Upper lobe of left lung (tissue), 6 donors: Measurements from ENCODE around the gene ZC2HC1C. TPM values are rescaled to one million over a fixed set of nuclear protein-coding genes. Genes with fewer than 3 reads are reported as not detected.

Source experiments
- ATAC-seq, 2 donors: fragments of 200-7000 bp; cut with Tn5 transposase; one replicate each; pipeline ENCODE4 v1.9.1; 2022; ENCODE audit warnings: mild to moderate bottlenecking in 2 of 2, moderate library complexity in 2 of 2; ENCODE audit not compliant: low FRiP score in 2 of 2
- DNase-seq, 2 donors: peaks; one replicate each; pipeline ENCODE4 v3.0.0-alpha.2; 2019 to 2020
- H3K27ac ChIP-seq, 4 donors: fragments of 200-600 bp; sonication (generic); one replicate each; pipeline ENCODE4 v1.5.1; 2016 to 2019
- H3K27me3 ChIP-seq, 4 donors: fragments of 200-600 bp; sonication (generic); one replicate each; pipeline ENCODE4 v1.5.1; 2017 to 2019
- H3K36me3 ChIP-seq, 4 donors: fragments of 200-600 bp; sonication (generic); one replicate each; pipeline ENCODE4 v1.5.1; 2016 to 2019
- H3K4me1 ChIP-seq, 4 donors: fragments of 200-600 bp; sonication (generic); one replicate each; pipeline ENCODE4 v1.5.1; 2018 to 2019
- H3K4me3 ChIP-seq, 4 donors: fragments of 200-600 bp; sonication (generic); one replicate each; pipeline ENCODE4 v1.5.1; 2017 to 2019; ENCODE audit warnings: mild to moderate bottlenecking in 2 of 4, moderate library complexity in 1 of 4
- H3K9me3 ChIP-seq, 4 donors: fragments of 200-600 bp; sonication (generic); one replicate each; pipeline ENCODE4 v1.5.1; 2018 to 2019
- EP300 ChIP-seq, 4 donors: sonication (generic); formaldehyde crosslinking; IDR thresholded peaks; one replicate each; pipeline ENCODE4 v1.5.1; 2017; ENCODE audit warnings: antibody characterized with exemption in 4 of 4, control low read depth in 2 of 4
- POLR2A ChIP-seq, 4 donors: fragments of 450-650 bp; IDR thresholded peaks; one replicate each; pipeline ENCODE4 v1.5.1; 2016 to 2017; ENCODE audit warnings: antibody characterized with exemption in 4 of 4, mild to moderate bottlenecking in 2 of 4
- POLR2AphosphoS5 ChIP-seq, 2 donors: sonication (generic); formaldehyde crosslinking; IDR thresholded peaks; one replicate each; pipeline ENCODE4 v1.5.1; 2017; ENCODE audit warnings: antibody characterized with exemption in 2 of 2
- WGBS, 2 donors: methylation state at CpG; one replicate each; pipeline ENCODE4 v1.1.5; 2017 to 2018; 5-methylcytosine and 5-hydroxymethylcytosine counted together
- total RNA-seq, 6 donors: library from RNA; depleted of rRNA in 4 of 6; stranded (reverse); fragments of >200 nt in 4 of 6; gene quantifications; one replicate each; pipeline versions ENCODE4 v1.1.0 to v1.2.1, GENCODE V29; 2016 to 2021
- TF ChIP-seq, protein P1 (sequence below), 6 experiments: fragments of 450-650 bp in 4 of 6; fragments of 200-600 bp in 2 of 6; sonication (generic) in 2 of 6; IDR thresholded peaks; one replicate each; pipeline ENCODE4 v1.5.1; 2016 to 2019; ENCODE audit warnings: antibody characterized with exemption in 6 of 6
- donor health status: DM: no; HTN: no; CAD: no; lungs with moderate emphysema.
- donor health status: DM: no; HTN: yes; CAD: no; lungs with severe emphysema.

ZC2HC1C gene
- total RNA-seq, 6 donors from 2014 or later: 3.2 to 21.0 (median 9.7) TPM

- no peak for TF ChIP-seq POLR2AphosphoS5 (IDR thresholded peaks at IDR 0.05)
- TF ChIP-seq, protein P1, sequence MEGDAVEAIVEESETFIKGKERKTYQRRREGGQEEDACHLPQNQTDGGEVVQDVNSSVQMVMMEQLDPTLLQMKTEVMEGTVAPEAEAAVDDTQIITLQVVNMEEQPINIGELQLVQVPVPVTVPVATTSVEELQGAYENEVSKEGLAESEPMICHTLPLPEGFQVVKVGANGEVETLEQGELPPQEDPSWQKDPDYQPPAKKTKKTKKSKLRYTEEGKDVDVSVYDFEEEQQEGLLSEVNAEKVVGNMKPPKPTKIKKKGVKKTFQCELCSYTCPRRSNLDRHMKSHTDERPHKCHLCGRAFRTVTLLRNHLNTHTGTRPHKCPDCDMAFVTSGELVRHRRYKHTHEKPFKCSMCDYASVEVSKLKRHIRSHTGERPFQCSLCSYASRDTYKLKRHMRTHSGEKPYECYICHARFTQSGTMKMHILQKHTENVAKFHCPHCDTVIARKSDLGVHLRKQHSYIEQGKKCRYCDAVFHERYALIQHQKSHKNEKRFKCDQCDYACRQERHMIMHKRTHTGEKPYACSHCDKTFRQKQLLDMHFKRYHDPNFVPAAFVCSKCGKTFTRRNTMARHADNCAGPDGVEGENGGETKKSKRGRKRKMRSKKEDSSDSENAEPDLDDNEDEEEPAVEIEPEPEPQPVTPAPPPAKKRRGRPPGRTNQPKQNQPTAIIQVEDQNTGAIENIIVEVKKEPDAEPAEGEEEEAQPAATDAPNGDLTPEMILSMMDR (IDR thresholded peaks at IDR 0.05): no peak
- no peak for TF ChIP-seq EP300 (IDR thresholded peaks at IDR 0.05)
- no peak for TF ChIP-seq POLR2A (IDR thresholded peaks at IDR 0.05)
- Histone ChIP-seq H3K27ac (no peak overlapping the region), H3K36me3 (peaks cover 0 to 6% (median 0%) of the 10 kb centered on the region in 4 donors), H3K4me3 (no peak overlapping the region), H3K27me3 (no peaks in the 10 kb centered on the region), H3K9me3 (no peaks in the 10 kb centered on the region), H3K4me1 (peaks cover 27 to 64% (median 38%) of the 10 kb centered on the region in 4 donors)
- WGBS, 2 donors: 87 to 88% methylated on average over 4 of the region's 4 CpGs
- ATAC-seq (no peak), DNase-seq (no peak)
These were observed 21.9 kb upstream of the ZC2HC1C start for GRCh38 chr14:75047506-75047905.

DNA sequence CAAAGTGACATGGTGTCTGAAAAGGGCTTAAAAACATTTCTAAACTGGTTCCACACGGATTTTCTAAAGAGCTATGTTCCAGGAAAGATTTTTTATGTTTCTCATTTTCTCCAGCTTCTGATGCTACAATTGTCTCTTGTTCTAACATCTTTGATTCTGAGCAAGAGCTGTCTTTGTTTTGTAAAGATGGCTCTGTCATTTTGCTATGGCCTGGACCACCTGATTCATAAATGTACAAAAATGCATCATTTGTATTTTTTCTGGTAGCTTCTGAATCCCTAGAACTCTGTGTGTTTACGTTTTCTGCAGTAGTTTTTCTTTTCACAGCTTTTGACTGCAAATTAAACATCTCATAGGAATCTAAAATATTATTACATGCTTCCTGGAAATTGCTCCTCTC, 21.3 kb upstream of the ZC2HC1C start:
- Histone ChIP-seq H3K9me3 (no peaks in the 10 kb centered on the region), H3K4me1 (peaks cover 27 to 58% (median 37%) of the 10 kb centered on the region in 4 donors), H3K36me3 (peaks cover 0 to 6% (median 0%) of the 10 kb centered on the region in 4 donors), H3K4me3 (no peak overlapping the region), H3K27me3 (no peaks in the 10 kb centered on the region), H3K27ac (no peak overlapping the region)
- WGBS, 2 donors: 90% methylated on average over 2 of the region's 2 CpGs
- no peak for TF ChIP-seq POLR2AphosphoS5 (IDR thresholded peaks at IDR 0.05)
- no peak for TF ChIP-seq EP300 (IDR thresholded peaks at IDR 0.05)
- TF ChIP-seq, protein P1 (IDR thresholded peaks at IDR 0.05): no peak
- TF ChIP-seq POLR2A (IDR thresholded peaks at IDR 0.05): no peak
- ATAC-seq: no peak
- no peak for DNase-seq

GRCh38 chr14:75049136-75049535, 20.3 kb upstream of the ZC2HC1C start:
- ATAC-seq (no peak), DNase-seq (no peak)
- TF ChIP-seq, protein P1 (IDR thresholded peaks at IDR 0.05): no peak
- no peak for TF ChIP-seq POLR2AphosphoS5 (IDR thresholded peaks at IDR 0.05)
- no peak for TF ChIP-seq POLR2A (IDR thresholded peaks at IDR 0.05)
- TF ChIP-seq EP300 (IDR thresholded peaks at IDR 0.05): no peak
- H3K4me1 ChIP-seq: peaks cover 27 to 50% (median 36%) of the 10 kb centered on the region in 4 donors
- no peaks in the 10 kb centered on the region for H3K27me3 ChIP-seq
- 88% methylated on average over 5 of the region's 5 CpGs for WGBS, 2 donors
- H3K27ac ChIP-seq: peak overlapping the region; percentile 60 to 92 (median 88)
- peaks cover 0 to 6% (median 0%) of the 10 kb centered on the region in 4 donors for H3K36me3 ChIP-seq
- no peak overlapping the region for H3K4me3 ChIP-seq
- no peaks in the 10 kb centered on the region for H3K9me3 ChIP-seq

- DNase-seq: no peak
- peaks cover 20 to 44% (median 33%) of the 10 kb centered on the region in 4 donors for H3K4me1 ChIP-seq
- no peaks in the 10 kb centered on the region for H3K27me3 ChIP-seq
- ATAC-seq: peak in 1 of 2 donors; percentile 64
- H3K27ac ChIP-seq: peak overlapping the region; percentile 87 to 93 (median 90)
- TF ChIP-seq POLR2A (IDR thresholded peaks at IDR 0.05): no peak
- no peak for TF ChIP-seq POLR2AphosphoS5 (IDR thresholded peaks at IDR 0.05)
- TF ChIP-seq EP300 (IDR thresholded peaks at IDR 0.05): no peak
- TF ChIP-seq, protein P1 (IDR thresholded peaks at IDR 0.05): no peak
- H3K4me3 ChIP-seq: peak overlapping the region in 1 of 4 donors; percentile 61
- 39 to 57% methylated on average over 3 of the region's 3 CpGs for WGBS, 2 donors
- H3K9me3 ChIP-seq: no peaks in the 10 kb centered on the region
- peaks cover 0 to 6% (median 0%) of the 10 kb centered on the region in 4 donors for H3K36me3 ChIP-seq
These were observed 19.7 kb upstream of the ZC2HC1C start for GRCh38 chr14:75049731-75050201.
